Fibroblast of the aortic adventitia (primary cell): ENCODE data around the gene ARMH1. TPM values are rescaled to one million over a fixed set of nuclear protein-coding genes. Genes with fewer than 3 reads are reported as not detected.

Source experiments
- DNase-seq: peaks from one replicate; pipeline ENCODE4 v3.0.0-alpha.2; 2010; ENCODE audit warnings: low read depth
- H3K4me3 ChIP-seq: 2 replicates; pipeline ENCODE4 v1.5.1; 2011; ENCODE audit warnings: low read depth, mild to moderate bottlenecking, control low read depth, low read length, moderate library complexity
- total RNA-seq: library from RNA; depleted of rRNA; stranded (reverse); fragments of >200 nt; gene quantifications from 2 replicates; pipeline ENCODE4 v1.2.3, GENCODE V29; 2012; ENCODE audit warnings: low replicate concordance
- TF ChIP-seq, protein P1 (sequence below): IDR thresholded peaks from 2 replicates; pipeline ENCODE4 v1.5.1; 2011; ENCODE audit warnings: mild to moderate bottlenecking, low read length, control low read depth, inconsistent platforms; ENCODE audit not compliant: insufficient read depth

Gene ARMH1
- total RNA-seq, 1 donor = 1.7 TPM

- peak overlapping the region; percentile 77 for H3K4me3 ChIP-seq
- no peak for DNase-seq
- TF ChIP-seq, protein P1, sequence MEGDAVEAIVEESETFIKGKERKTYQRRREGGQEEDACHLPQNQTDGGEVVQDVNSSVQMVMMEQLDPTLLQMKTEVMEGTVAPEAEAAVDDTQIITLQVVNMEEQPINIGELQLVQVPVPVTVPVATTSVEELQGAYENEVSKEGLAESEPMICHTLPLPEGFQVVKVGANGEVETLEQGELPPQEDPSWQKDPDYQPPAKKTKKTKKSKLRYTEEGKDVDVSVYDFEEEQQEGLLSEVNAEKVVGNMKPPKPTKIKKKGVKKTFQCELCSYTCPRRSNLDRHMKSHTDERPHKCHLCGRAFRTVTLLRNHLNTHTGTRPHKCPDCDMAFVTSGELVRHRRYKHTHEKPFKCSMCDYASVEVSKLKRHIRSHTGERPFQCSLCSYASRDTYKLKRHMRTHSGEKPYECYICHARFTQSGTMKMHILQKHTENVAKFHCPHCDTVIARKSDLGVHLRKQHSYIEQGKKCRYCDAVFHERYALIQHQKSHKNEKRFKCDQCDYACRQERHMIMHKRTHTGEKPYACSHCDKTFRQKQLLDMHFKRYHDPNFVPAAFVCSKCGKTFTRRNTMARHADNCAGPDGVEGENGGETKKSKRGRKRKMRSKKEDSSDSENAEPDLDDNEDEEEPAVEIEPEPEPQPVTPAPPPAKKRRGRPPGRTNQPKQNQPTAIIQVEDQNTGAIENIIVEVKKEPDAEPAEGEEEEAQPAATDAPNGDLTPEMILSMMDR = no peak
Observed at GRCh38 chr1:44632598-44632997, 41.9 kb upstream of the ARMH1 start.

DNA sequence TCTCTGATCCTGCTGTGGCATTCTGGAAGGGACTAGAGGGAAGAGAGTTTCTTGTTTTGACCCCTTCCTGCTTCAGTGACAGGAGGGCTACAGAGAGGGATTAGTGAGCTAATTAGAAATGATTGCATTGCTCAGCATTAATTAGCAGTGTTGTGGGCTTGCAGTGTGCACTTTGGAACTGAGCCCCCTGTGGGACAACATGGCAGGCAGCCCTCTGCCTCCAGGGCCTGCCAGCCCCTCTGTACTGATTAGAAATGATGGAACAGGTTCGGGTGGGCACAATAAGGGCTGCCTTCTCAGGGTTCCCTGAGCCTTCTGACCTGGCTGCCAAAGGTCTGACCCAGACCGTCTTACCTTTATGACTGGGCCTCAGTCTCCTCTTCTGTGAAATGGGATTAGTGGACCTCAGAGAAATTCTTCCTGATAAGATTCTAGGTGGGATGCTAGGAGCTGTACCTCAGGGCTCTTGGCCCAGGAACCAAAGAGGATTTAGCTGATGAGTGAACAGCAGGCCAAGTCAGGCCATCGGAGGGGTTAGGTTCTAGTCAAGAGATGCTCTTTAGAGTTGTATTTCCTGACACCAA lies 39.8 kb upstream of the ARMH1 start:
- DNase-seq = no peak
- TF ChIP-seq, protein P1 = no peak
- no peak overlapping the region for H3K4me3 ChIP-seq

GRCh38 chr1:44635439-44635838 lies 39.1 kb upstream of the ARMH1 start:
- no peak for DNase-seq
- TF ChIP-seq, protein P1 = no peak

DNA sequence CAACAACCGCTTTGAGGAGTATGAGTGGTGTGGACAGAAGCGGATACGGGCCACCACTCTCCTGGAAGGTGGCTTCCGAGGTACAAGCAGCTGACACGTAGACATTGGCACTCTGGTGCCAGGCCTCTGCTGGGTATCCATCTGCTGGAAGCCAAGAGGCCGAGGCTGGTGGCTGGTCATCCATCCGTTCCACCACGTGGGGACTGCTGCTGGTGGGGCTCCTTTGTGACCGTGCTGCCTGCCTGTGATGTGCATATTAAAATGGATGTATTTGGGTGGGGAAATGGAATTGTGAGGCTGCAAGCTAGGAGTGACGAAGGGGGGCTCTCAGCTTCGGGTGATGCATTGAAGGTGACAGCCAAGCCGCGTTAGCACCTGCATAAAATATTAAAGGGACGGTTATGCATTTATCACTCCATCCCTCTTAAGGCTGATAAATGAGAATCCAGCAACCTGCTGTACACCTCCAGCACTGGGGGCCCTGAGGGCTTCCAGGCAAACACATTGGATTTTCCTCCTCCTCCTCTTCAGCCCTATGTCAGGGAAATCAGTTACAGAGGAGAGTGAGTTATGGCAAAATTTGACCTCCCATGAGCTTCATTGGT lies 38.3 kb upstream of the ARMH1 start:
- TF ChIP-seq, protein P1 = no peak
- no peak overlapping the region for H3K4me3 ChIP-seq
- no peak for DNase-seq

More at GRCh38 chr1:44635439-44635838, 39.1 kb upstream of the ARMH1 start:
- no peak overlapping the region for H3K4me3 ChIP-seq

DNA sequence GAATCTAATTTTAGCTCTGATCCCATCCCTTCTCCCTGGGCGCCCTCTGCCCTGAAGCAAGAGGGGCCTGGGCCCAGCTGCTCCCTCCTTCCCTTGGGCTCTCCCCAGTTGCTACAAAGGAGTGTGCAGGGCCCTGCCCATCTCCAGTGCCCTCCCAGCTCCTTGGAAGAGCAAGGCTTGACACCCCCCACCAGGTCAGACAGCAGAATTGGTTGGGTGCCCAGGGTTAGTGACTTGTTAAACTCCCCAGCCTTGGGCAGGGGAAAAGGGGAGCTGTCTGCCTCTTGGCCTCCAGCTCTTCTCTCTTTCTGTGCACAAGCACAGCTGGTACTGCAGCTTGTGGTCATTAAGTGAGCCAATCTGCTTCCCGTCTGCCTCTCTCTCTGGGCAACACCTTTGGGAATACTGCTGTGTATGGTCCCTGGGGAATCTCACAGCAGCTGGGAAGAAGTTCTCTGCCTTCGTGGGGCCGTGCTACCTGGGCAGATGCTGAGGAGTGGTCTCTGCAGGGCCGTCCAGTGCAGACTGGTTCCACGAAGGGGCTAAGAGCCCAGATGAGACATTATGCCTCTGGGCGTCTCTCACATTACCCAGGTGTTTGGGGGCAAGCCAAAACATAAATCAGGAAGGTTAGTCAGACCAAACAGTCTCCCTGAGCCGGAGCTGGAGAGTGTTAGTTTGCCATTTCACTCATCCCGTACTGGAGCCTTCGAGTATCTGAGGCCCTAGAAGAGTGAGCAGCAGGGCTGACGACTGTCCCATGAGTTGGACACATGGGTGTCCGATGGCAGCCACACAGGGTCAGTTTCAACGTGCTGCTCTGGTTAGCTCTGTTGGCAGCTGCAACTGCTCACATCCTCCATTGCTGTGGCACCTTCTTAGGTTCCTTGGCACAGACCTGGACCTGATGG lies 37.6 kb upstream of the ARMH1 start:
- H3K4me3 ChIP-seq = no peak overlapping the region
- no peak for DNase-seq
- TF ChIP-seq, protein P1 = no peak

GRCh38 chr1:44637702-44638411 lies 36.7 kb upstream of the ARMH1 start:
- TF ChIP-seq, protein P1 = no peak
- DNase-seq = no peak
- no peak overlapping the region for H3K4me3 ChIP-seq
